CMK (cell line): Measurements from ENCODE around the gene DNAH14.
A peak's percentile ranks its signal among the peaks of the same experiment; 100 is the strongest.

Source experiments
- DNase-seq: peaks from one replicate; pipeline ENCODE4 v3.0.0-alpha.2; 2010; ENCODE audit warnings: low read depth

The DNAH14 gene

GRCh38 chr1:225407755-225408154 is 478.3 kb downstream of the DNAH14 start:
- no peak for DNase-seq

GRCh38 chr1:225408249-225408648 is 478.8 kb downstream of the DNAH14 start:
- DNase-seq = no peak

DNA sequence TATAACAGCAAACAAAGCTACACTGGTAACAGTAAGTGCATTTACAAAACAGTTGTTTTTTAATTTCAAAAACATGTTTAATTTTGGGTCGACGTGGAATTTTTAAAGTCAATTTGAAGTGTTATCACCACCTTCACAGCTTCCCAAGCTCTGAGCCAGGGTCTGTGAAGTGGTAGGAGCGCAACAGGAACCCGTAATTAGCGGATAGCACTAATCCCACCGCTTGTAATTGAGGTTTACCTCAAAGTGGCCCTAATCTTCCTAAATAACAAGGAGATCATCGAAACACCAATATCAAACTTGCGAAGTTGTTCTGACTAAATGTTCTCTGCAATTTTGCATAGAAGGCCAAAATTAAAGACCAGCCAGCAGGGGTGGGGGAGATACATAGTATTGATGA is 479.6 kb downstream of the DNAH14 start:
- DNase-seq = no peak

- no peak for DNase-seq
Observed at GRCh38 chr1:225410036-225410435, 480.6 kb downstream of the DNAH14 start.

DNA sequence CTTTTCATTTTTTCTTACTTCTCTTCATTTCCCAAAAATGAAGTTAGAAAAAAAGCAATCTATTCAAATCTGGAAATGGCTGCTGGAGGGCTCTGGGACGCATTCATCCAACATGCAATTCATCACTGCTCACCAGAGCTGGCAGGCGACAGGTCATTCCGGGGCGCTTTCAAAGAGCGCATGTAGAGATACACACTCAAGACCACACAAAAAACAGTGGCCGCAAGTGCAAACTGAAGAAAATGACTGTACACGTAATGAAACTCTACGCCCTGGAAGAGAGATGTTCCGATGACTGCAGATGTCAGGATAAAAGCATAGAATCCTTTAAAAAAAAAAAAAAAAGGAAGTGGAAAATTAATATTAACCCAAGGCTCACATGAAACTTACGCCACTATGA is 482.8 kb downstream of the DNAH14 start:
- DNase-seq = no peak

DNA sequence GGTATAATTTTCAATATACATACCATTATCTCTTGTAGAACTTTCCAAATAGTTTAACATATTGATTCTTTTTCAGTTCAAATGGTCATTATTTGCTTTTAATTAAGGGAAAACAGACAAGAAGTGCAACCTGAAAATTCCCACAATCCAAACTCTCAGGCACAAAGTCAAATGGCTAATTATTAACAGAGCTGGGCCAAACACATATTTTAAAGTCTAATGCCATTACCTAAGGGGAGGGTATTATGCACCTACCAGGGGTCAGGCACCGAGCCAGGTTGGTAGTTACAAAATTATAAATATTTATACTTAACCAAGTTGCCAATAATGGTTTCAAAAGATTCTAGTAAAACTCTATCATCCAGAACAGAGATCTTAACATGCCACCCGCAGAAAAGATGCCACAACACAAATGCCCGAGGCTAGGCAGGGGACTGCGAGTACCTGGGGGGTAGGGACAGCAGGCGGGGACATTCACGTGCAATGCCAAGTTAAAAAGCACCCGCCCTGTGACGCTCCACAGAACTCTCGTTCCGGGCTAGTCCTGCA is 483.4 kb downstream of the DNAH14 start:
- no peak for DNase-seq

DNA sequence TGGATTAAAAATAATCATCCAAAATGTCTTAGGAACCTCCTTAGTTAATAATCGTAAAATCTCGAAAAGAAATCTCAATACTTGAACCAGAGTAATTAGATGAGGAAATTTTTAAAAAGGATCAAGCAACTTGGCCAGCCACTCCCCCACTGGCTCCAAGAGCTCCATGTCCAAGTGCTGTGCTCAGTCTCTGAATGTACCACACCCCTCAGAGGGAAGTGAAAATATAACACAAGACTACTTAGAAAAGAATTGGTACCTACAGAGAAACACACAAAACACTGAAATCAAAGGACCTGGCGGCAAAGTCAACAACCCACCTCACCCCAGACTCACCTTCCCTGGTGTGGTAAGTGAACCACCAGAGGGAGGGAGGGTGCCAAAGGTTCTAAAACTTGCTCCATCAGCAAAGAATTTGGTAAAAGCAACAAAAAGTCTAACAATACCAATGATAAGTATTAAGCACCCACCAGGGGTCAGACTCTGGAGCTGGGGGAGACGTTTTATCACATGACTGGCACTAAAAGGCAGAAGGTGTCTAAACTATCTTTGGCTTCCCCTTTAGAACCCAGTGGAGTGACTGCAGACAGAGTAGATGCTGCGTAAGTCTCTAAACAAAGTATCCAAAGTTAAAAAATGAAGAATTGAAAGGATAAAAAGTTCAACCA is 484.4 kb downstream of the DNAH14 start:
- no peak for DNase-seq

DNA sequence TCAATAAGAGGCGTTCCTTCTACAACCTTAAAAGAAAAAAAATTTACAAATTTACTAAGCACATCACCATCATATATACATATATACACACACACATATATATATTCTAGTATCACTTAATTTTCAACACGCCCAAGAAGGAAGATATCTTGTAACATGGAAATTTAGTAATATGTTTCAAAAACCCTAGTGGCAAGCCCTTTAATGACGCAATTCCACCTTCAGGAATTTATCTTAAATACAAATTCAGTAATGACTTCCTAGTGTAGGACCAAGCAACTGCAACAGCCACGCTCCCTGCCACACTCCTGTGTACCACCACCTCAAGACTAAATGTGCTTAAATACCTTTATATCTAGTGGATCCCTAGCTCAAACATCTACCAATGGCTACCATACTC is 485.8 kb downstream of the DNAH14 start:
- DNase-seq = no peak

- DNase-seq = no peak
Observed at GRCh38 chr1:225415967-225416745, 486.7 kb downstream of the DNAH14 start.

DNA sequence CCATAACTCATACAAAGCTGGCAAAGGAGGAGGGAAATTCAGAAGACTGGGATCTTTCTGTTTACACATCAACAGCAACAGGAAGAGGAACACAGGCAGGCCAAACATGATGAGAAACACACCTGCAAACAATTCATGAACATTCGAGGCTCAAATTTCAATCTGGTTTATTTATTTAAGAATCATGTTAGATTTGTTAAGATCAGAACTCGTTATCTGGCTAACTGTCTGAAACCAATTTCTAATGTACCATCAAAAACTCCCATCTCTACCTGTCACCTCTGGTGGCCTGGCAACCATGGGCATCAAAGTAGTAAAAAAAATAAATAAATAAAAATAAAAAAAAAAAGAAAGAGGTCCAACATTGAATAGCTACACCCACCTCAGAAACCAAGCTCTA is 488.6 kb downstream of the DNAH14 start:
- no peak for DNase-seq

DNA sequence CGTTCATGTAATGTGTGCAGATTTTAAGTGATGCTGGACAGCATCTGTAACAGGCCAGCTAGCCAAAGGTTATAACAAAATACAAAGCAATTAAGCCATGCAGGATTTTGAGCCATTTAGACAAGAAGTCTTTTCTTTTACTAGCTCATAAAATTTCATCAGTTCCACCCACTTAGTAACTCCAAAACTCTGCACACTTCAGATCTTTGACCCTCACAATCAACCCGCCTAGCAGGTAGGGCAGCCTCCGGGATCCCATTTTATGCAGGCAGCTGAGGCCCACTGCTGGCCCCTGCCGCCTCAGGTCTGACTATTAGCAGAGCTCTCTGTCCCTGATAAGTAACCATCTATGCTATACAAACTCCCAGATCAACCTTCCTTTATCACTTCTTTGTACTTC is 489.1 kb downstream of the DNAH14 start:
- DNase-seq = no peak

DNA sequence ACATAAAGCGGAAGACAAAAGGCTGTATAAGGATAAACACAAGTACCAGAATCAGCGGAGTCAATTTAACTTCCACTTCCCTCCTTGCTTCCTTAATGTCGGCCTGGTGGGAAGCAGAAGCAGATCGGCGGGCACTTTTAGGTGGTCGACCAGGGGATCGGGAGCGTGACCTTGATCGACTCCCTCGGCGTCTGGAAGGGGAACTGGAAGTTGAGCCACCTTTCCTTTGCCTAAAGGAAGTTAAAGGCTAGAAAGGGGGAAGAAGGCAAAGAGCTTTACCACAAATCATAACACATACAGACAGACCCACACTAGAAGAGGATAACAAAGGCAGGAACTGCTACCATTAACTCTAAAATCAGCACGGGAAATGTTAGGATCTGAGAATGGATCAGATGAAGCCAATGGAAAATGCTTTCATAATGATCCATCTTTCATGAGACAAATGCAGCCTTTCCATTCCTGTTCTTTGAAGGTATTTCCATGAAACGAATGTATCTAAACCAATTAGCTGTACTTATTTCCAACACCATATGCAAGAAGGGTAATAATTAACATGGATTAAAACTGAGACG is 492.6 kb downstream of the DNAH14 start:
- no peak for DNase-seq

GRCh38 chr1:225422795-225423517 is 493.5 kb downstream of the DNAH14 start:
- DNase-seq = no peak

DNA sequence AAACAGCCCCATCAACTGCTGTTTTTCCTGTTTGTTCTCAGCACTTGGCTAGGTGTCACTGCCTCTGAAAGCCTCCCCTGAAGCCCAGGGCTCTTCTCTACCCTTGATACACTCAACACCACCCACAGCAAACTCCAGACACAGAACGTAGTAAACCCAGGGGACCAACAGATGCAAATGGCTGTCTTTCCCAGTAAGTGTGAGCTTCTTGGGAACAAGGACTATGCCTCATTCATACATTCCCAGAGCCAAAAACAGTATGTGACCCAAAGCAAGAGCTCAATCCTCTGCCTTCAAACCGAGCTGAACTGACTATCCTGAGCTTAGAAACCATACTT is 494.0 kb downstream of the DNAH14 start:
- DNase-seq = no peak

- no peak for DNase-seq
Observed at GRCh38 chr1:225424562-225425200, 495.2 kb downstream of the DNAH14 start.

GRCh38 chr1:225425201-225425786 is 495.8 kb downstream of the DNAH14 start:
- no peak for DNase-seq

DNA sequence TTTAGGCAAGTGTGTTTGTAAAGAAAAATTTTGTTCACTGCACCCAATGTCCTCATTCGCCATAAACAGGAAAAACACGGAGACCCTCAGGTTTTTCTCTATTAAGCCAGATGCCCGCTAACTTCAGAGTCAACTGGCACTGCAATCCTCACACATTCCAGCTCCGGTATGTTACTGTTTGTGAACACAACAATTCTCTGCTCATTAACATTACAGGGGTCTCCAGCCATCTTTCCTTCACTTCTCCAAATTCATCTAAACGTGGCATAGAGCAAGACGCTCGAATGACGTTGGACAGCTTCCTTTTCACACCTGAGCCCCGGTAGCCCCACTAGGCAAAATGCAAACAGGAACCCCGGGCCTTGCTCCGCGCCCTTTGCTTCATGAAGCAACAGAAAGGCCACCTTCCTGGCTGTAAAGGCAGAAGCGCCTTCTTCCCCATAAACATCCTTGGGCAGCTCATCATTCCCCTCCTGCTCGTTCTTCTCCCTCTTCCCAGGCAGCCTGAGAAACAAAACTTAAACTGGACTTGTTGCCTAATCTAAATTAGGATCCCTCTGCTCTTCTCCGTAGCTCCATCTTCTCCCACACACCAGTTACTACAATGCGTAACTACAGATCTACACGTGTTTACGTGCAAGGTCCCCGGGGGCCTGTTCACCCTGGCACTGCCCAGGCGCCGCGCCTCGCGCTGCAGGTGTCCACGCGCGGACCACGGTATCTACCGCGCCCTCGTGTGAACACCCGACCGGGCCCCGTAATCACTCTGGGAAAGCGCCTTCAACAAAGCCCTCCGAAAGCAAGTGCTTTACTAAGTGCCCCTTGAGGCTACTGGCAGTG is 497.1 kb downstream of the DNAH14 start:
- DNase-seq = no peak

- DNase-seq = no peak
Observed at GRCh38 chr1:225427235-225428067, 498.0 kb downstream of the DNAH14 start, which contains the start of gene LBR. Gene LBR, minus strand, starts transcription at chr1:225428038. Its CDS starts 3,963 bp downstream, at chr1:225424075.

DNA sequence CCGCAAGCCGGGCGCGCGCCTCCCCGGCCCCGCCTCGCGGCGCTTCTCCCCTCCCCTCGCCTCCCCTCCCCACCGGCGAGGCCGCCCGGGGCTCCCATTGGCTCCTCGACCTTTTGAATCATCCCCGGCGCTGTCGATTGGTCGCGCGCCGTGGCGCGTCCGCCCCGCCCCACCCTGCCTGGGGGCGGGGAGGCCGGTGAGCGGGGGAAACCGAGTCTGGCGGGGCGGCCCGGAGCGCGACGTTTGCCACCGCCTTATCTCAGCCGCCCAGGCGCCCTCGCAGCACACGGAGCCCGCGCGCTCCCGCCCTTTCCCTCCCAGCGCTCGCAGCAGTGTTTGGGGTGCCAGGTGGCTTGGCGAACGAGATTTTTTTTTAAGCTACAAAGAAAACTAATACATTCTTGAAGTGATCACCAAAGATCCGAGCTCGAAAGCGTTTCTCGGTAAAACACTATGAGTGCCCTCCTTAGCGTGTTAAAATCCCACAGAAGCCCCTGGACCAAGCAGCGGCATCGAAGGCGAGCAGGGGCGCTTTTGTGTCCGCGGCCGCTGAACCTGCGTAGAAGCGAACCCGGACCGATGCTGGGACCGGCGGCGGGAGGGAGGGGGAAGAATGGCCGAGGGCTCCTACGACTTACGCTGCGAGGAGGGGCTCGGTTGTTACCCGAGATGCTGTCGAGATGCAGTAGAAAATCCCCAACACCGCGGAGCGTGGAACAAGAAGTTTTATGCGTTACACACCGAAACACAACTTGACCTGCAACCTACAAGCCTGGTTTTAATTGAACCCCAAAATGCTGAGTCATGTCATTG is 498.8 kb downstream of the DNAH14 start:
- peak; percentile 82 for DNase-seq
